Kidney glomerular epithelial cell (primary cell): ENCODE measurements around the gene TMED9.
"Not testable (repeated sequence)": the region's sequence is repeated elsewhere in the genome, so short reads cannot be mapped to it uniquely, and the experiment has no call there.

Experiments used
- DNase-seq: peaks from one replicate; lab custom pipeline; 2025; lab: John Stamatoyannopoulos, UW

TMED9 gene

GRCh38 chr5:177606071-177607051 is 14.4 kb downstream of the TMED9 start:
- DNase-seq = no peak

- no peak for DNase-seq
Observed at GRCh38 chr5:177607115-177607451, 15.1 kb downstream of the TMED9 start.

- peak; percentile 71 for DNase-seq
Observed at GRCh38 chr5:177607452-177608192, 15.6 kb downstream of the TMED9 start.

GRCh38 chr5:177608243-177609075 is 16.5 kb downstream of the TMED9 start:
- no peak for DNase-seq

GRCh38 chr5:177609076-177610059 is 17.4 kb downstream of the TMED9 start:
- no peak for DNase-seq

- no peak for DNase-seq
Observed at GRCh38 chr5:177610131-177610769, 18.2 kb downstream of the TMED9 start.

- no peak for DNase-seq
Observed at GRCh38 chr5:177610770-177611445, 18.9 kb downstream of the TMED9 start.

- no peak for DNase-seq
Observed at GRCh38 chr5:177611446-177612214, 19.6 kb downstream of the TMED9 start.

GRCh38 chr5:177612215-177612673 is 20.2 kb downstream of the TMED9 start:
- DNase-seq = no peak

- DNase-seq = no peak
Observed at GRCh38 chr5:177620560-177620959, 28.6 kb downstream of the TMED9 start.

- not testable (repeated sequence) for DNase-seq
Observed at GRCh38 chr5:177624172-177624571, 32.2 kb downstream of the TMED9 start.

GRCh38 chr5:177630186-177630585 is 38.2 kb downstream of the TMED9 start:
- not testable (repeated sequence) for DNase-seq

GRCh38 chr5:177634912-177635311 is 42.9 kb downstream of the TMED9 start:
- DNase-seq = not testable (repeated sequence)

GRCh38 chr5:177645462-177645861 is 53.5 kb downstream of the TMED9 start:
- not testable (repeated sequence) for DNase-seq
